Measurements from ENCODE around the gene SIGLEC1.

SIGLEC1 gene
- 0 to 0.14 reads per million in 2 donors for total RNA-seq

DNA sequence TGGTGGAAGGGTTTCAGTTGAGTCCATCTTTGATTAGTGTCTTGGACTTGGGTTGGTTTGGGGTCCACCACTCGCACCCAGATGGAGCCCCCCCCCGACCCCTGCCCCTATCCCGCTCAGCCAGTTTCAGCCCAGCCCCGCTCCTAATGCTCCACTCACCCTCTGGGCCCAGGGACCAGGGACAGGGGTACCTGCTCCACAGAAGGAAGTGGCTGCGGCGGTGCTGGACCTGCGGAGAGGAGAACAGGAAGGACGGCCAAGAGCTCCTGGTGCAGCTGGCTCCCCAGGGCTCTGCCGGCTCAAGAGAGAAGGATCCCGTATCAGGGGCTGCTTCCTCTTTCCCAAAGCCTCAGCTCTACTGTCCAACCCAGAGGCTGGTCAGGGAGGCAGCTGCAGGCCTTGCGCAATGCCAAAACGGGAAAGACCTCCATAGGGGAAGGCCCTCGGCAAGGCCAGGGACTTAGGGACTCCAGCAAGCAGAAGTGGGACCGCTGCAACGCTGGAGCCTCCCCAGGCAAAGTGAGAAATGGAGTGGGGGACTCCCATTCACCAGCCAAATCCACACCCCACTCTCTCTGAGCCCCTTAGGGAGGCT is at the start of gene SIGLEC1:
SIGLEC1 (minus strand) TSS at position 322 of the 595 bp plus-strand sequence. CDS start 5,472 bp downstream, outside the sequence.
- DNase-seq: no peak

DNA sequence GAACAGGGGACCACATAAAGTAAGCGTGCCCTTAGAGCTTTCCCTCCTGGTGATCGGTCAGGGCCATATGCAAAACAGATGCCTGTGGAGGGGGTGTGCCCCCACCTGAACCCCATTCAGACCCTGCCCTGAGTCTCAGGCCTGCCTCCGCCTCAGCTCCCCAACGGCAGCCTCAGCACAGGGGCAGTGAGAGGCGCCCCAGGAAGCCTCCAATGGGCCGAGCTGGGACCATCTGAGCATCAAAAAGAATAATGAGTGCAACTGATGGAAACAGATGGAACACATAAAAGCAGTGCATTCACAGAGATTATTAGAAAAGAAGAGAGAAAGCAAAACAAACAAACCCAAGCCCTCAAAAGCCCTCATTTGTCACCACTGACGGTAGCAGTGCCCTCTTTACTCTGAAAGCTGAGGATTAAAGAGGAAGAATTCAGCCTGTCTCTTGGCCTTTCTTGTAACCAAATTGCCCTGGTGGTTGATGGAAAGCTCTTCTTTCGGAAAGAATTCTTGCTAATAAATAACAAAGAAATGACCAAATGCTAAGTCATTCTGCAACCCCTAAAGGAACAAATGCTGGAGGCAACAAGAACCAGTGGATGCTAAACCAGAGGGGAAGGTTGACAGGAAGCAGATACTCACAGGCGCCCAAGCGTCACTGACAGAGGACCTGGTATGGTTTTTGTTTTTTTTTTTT is 48.4 kb upstream of the SIGLEC1 start:
- DNase-seq: no peak

DNA sequence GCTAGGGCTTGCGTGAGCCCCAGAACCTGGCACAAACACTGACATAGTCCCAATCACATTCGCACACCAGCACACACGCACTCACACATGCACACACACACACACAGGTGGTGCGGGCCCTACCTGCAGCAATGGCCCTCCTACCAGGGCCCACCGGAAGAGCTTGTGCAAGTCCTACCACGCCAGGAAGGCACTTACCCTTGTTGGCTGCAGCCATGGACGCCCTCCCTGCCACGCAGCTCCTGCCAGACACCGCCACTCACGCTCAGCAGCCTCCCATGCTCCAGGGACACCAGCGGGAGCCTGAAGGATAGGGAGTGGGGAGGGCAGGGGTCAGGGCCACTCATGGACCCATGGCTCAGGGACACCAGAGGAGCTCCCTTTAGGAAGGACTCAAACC is 47.5 kb upstream of the SIGLEC1 start:
- no peak for DNase-seq

DNA sequence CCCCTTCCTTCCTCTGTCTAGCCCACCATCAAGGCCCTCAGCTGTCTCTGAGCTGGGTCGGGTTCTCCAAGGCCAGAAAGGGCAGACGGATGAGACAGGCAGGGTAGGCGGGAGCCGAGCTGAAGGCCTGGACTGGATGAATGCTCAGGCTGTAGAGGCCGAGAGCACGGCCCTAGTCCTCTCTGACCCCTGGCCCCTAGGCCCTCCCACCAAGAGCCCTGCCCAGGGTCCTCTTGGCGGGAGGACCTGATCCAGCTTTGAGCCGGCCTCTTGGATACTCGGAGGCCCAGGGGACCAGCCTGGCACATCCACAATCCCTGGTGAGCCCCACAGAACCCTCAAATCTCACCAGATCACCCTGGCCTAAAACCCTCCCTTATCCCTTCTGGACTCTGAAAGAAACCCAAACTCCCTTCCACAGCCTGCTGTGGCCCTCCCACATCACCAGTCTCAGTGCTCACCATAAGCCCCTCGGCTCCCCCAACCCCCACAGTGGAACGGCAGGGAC is 47.0 kb upstream of the SIGLEC1 start:
- DNase-seq: no peak

DNA sequence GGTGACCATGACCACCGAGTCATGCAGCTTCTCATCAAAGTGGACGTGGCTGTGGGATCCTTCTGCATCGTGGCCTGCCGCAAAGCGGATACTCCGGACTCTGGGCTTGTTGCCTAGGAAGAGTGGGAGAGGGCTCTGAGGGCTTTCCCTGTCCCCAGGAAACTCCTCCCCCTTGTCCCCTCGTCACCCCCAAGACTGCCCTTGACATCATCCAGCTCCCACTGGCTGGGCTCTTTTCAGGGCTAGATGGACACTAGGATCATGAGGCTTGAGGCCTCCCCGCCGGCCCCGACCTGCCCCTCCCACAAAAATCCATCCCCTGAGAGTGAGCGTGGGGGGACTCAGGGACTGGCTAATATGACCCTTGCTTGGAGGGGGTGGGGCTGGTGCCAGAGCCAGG is 46.2 kb upstream of the SIGLEC1 start:
- DNase-seq: no peak

DNA sequence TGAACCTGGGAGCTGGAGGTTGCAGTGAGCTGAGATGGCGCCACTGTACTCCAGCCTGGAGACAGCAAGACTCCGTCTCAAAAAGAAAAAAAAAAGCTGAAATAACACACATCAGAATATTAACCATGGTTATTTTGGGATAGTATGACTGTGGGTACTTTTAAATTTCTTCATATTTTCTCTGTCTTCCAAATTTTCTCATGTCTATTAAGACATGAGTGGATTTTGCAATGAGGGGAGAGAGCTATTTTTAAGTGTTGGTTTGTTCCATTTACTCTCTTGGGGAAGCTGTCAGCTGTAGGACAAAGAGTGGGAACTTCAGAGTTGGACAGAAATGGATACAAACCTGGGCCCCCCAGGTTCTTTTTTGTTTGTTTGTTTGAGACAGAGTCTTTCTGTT is 44.9 kb upstream of the SIGLEC1 start:
- no peak for DNase-seq

DNA sequence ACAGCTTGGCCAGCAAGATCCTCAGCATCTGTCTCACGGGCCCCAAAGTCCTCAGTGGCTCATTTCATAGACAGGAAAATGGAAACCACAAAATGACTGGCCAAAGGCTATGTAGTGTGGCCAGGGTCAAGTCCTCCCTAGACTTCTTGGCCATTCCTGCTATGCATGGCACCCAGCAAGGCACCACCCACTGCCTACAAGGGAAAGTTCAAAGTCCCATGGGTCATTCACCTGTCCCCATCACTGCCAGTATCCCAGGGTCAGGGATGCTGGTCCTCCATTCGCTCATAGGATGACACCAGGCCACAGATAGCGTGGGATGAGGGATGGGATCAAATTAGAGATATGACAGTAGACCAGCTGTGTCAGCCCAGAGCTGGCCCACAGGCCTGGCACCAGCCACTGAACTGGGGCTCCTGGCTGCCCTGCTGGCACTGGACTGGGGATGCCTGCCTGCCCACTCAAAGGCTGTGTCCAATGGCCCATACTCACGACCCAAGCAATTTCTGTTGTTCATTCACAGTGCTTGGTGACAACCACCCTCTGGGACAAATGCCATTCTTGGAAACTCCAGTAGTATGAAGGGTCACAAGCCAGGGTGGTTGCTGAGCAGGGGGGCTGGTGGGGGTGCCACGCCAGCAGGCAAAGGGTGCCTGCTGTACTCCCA is 43.5 kb upstream of the SIGLEC1 start:
- DNase-seq: no peak

DNA sequence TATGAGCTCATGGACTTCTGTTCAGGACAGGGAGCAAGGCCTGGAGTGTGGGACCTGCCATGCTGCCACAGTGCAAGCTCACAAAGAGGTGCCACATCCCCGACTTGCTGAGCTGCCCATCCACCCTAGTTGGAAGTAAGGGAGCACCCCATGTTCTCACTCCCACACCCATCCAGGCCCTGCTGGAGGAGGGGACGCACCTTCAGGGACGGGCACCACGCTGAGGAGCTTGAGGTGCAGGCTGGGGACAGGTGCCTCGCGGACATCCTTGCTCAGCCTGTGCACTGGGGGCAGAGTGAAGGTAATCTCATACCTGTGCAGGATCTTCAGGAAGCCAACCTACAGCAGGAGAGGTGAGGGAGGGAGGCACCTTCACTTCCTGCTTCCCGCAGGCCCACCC is 42.9 kb upstream of the SIGLEC1 start:
- DNase-seq: no peak

DNA sequence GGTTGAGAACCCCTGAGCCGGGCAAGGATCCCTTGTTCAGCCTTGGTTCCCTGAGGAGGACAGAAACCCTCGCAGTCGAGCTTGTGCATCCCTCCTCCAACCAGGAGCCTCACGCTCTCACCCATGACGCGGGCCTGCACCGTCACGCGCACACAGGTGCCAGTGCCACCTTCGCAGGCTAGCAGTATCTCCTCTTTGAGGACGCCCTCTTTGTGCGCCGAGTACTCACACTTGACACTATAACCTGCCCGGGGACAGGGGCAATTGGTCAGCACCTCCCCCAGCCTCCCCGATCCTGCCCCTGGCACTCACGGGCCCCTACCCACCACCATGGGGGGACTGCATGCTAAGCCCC is 41.9 kb upstream of the SIGLEC1 start:
- no peak for DNase-seq

DNA sequence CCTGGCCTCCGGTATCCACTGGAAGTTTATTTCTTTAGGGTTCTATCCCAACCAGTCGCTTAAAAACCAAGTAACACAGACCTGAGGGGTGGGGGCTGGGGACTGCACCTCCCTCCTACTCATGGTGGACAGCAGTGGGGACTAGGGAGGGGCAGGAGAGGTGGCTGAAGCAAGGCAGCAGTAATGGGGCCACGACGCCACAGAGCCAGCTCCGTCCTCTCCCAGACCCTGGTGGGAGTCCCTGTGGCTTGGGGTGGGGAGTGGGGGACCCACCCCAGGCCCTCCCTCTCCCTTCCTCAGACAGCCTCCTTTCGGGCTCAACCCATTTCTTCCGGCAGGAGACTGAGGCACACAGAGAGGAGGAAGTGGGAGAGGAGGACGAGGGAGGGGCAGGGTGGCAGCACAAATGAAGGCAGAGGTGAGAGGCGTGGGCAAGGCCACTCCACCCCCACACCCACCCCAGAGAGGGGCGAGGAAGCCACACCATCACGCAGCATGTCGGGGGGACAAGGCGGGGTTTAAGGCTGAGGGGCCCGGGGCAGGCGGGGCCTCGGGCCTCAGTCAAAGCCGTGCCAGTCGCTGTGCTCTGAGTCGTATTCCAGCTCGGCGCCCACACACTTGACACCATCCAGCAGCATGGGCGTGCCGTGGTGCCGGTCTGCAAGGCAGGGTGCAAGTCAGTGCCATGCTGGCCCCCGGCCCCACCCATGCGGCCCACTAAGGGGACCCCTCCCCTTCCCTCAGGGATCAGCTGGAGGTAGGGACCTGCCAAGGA is 41.3 kb upstream of the SIGLEC1 start:
- DNase-seq: no peak

DNA sequence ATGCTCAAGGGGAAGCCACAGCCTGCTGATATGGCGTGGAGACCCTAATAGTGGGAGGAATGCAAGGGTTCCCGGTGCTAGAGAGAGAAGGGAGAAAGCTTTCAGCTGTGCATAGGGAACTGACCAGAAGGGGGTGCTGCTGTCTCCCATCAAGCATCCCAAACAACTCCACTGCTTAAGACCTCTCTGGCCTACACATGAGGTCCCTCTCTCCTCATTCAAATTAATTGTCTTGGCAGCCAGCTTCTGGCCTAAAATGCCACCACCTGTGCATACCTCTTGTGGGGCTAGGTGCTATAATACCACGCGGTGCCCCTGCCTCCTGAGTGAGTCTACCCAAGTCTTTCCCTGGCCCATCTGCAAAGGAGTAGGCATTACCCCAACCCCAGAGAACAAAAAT is 40.7 kb upstream of the SIGLEC1 start:
- peak; percentile 47 for DNase-seq

DNA sequence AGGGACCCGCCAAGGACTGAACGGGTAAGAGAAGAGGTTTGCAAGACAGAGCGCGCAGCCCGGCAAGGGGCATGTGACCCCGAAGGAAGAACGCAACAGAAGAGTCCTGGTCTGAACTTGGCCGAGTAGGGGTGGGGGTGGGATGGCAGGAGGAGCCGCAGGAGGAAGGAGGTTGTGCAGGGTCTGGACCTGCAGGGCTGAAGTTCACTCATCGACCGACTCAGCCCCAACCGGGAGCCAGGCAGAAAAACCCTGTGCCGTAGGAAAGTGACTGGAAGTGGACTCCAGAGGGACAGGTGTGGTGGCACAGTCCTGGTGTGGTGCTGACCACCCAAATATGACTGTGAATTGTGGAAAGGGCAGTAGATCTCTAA is 40.0 kb upstream of the SIGLEC1 start:
- DNase-seq: no peak

DNA sequence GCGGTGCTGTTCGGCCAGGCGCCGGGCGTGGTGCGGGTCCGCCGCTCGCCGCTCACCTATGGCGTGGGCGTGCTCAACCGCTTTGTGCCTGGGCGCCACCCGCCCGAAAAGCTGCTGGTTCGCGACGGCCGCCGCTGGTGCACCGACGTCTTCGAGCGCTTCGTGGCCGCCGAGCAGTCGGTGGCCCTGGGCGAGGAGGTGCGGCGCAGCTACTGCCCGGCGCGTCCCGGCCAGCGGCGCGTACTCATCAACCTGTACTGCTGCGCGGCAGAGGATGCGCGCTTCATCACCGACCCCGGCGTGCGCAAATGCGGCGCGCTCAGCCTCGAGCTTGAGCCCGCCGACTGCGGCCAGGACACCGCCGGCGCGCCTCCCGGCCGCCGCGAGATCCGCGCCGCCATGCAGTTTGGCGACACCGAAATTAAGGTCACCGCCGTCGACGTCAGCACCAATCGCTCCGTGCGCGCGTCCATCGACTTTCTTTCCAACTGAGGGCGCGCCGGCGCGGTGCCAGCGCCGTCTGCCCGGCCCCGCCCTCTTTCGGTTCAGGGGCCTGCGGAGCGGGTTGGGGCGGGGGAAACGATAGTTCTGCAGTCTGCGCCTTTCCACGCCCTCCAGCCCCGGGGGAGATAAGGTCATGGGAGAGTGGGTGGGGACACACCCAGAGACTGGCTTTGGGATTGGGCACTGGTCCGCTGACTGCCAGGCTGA is 39.4 kb upstream of the SIGLEC1 start:
- peak; percentile 28 for DNase-seq

DNA sequence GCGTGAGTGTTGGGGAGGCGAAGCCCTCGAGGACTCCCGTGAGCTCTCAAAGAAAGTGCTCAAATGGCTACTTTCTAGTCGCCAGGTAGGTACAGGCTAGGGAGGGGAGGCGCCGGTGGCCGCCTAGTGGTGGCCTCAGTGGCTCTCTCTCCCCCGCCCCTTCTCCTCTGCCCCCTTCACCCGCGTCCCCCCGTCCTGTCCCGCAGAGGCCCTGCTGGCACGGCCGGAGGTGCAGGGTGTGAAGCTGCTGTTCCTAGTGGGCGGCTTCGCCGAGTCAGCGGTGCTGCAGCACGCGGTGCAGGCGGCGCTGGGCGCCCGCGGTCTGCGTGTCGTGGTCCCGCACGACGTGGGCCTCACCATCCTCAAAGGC is 38.9 kb upstream of the SIGLEC1 start:
- no peak for DNase-seq

DNA sequence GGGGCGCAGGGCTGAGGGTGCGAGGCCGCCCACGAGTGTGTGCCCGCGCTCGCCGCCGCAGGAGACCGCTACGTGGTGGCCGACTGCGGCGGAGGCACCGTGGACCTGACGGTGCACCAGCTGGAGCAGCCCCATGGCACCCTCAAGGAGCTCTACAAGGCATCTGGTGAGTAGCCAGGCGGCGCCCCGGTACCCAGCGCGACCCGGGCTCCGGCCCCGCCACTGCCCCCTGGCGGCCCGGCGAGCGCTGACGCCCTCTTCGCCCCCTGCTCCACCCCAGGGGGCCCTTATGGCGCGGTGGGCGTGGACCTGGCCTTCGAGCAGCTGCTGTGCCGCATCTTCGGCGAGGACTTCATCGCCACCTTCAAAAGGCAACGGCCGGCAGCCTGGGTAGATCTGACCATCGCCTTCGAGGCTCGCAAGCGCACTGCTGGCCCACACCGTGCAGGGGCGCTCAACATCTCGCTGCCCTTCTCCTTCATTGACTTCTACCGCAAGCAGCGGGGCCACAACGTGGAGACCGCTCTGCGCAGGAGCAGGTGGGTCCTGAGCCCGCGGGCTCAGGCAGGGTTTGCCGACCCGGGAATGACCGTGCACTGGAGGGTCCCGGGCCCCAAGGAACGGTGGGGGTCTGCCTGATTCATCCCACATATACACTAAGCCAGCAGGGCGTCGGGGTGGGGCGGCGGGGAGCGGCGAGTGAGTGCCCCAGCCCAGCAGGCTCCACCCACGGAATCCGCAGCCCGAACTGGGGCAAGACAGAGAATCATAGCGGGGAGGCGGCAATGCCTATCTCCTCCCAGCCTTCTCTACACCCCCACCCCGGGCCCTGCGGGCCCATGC is 37.5 kb upstream of the SIGLEC1 start:
- DNase-seq: no peak

DNA sequence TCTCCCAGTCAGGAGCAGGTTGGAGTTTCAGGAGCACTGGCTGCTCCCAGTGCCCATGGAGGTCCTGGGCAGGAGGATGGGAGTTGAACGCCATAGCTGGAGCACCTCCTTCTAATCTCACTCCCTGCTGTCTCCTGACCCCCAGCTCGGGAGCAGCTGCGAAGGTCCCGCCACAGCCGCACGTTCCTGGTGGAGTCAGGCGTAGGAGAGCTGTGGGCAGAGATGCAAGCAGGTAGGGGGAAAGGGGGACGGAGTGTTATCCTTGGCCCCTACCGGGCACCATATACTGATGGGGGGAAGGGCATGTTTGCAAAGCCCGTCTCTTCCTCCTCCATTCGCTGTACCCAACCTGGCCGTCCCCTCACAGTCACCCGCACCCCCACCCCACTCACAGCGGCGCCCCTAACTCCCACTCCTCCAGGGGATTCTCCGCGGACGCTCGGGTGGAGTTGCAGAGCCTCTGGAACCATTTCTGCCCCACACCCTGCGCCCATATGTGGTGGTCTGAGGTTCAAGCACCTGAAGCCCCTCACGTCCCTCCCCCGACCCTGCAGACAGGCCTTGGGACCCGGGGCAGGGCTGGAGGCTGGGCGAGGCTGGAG is 36.8 kb upstream of the SIGLEC1 start:
- DNase-seq: no peak

DNA sequence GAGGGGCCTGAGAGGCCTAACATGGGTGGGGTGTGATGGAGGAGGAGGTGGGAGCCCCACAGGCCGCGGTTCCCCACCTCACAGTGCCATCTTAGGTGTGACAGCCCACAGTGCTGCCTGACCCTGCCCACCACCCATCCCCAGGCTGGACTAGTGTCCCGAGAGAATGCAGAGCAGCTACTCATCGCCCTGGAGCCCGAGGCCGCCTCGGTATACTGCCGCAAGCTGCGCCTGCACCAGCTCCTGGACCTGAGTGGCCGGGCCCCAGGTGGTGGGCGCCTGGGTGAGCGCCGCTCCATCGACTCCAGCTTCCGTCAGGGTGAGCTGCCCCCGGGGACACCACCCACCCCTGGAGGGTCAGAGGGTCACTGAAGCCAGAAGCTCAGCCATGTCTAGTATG is 35.7 kb upstream of the SIGLEC1 start:
- DNase-seq: no peak

DNA sequence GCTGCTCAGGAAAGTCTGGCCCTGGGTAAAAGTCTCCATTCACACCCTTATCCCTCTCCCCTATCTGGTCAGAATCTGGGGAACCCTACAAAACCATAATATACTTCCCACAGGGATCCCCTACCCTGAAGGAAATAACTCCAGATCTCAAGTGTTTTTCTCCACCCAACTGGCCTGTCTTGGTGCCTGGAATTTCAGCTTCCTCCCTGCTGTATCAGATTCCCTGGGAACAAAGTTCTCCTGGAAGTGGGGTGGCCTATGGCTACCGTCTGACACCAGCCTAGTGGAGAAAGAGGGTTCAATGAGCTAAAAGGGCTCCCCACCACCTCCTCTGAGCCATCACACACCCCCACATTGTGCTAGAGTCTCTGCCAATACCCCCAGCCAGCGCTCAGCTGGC is 35.1 kb upstream of the SIGLEC1 start:
- no peak for DNase-seq

DNA sequence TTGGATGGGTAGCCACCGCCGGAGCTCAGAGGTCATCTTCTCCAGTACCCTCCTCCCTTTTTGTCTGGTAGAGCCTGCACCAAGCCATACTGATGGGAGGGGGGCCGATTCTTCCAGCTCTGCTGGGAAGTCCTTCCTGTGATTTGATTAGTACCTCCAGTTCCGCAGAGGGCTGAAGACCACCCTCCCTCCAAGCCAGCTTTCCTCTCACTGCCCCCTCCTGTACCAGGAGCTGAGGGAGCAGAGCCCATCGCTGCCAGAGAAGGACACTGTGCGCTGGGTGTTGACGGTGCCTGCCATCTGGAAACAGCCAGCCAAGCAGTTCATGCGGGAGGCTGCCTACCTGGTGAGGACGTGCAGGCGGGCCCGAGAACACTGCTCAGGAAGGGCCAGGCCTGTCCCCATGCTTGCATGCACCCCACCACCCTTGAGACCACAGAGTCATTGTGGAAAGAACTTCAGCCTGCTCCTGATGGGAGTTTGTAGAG is 33.3 kb upstream of the SIGLEC1 start:
- DNase-seq: no peak

DNA sequence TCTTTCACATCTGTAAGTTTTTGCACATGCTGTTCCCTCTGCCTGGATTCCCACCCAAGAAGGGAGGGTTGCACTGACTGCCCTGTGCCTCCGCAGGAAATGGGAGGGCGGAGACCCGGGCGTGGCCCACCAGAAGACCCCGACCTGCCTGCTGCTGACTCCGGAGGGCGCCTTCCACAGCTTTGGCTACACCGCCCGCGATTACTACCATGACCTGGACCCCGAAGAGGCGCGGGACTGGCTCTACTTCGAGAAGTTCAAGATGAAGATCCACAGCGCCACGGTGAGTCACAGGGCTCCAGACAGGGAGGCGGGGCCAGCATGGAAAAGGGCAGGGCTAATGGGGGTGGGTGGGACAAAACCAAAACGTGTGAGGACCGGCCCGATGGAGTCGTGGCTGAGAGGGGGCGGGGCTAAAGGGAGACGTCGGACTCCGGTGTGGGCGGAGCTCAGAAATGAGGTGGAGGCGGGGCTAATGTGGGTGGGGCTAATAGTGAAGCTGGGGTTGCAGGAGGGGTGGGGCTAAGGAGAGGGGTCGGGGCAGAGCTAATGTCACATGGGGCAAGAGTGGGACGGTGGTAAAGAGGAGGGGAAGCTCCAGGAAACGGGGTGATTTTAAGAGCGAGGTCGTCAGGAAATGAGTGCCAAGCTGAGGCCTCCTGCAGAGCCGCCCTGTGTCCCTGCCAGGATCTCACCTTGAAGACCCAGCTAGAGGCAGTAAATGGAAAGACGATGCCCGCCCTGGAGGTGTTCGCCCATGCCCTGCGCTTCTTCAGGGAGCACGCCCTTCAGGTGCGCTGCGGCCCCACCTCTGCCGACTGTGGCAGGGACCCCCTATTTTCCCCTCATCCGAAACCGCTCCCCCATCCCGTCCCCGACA is 32.6 kb upstream of the SIGLEC1 start:
- peak; percentile 72 for DNase-seq

All from T-helper 9 cell (primary cell).